HUES48 (cell line): ENCODE data around the gene TNFAIP2.
A peak's percentile ranks its signal among the peaks of the same experiment; 100 is the strongest.

Experiments
- H3K27ac ChIP-seq: one replicate; pipeline ENCODE4 v1.7.0; 2013; ENCODE audit warnings: low read depth, low read length, inconsistent platforms
- H3K27me3 ChIP-seq: 2 replicates; pipeline ENCODE4 v1.6.1; 2013; ENCODE audit warnings: mild to moderate bottlenecking, low read length; ENCODE audit not compliant: control insufficient read depth, insufficient read depth
- H3K36me3 ChIP-seq: 2 replicates; pipeline ENCODE4 v1.6.1; 2013; ENCODE audit warnings: low read length; ENCODE audit not compliant: control insufficient read depth, insufficient read depth
- H3K4me1 ChIP-seq: 2 replicates; pipeline ENCODE4 v1.6.1; 2013; ENCODE audit warnings: mild to moderate bottlenecking, low read length; ENCODE audit not compliant: control insufficient read depth, insufficient read depth
- H3K4me3 ChIP-seq: 2 replicates; pipeline ENCODE4 v1.5.1; 2013; ENCODE audit warnings: mild to moderate bottlenecking, low read depth, low read length
- H3K9ac ChIP-seq: 2 replicates; pipeline ENCODE4 v1.6.1; 2013; ENCODE audit warnings: mild to moderate bottlenecking, low read depth, low read length, moderate library complexity
- H3K9me3 ChIP-seq: 2 replicates; pipeline ENCODE4 v1.6.1; 2013; ENCODE audit warnings: low read length; ENCODE audit not compliant: control insufficient read depth, insufficient read depth

TNFAIP2 gene

GRCh38 chr14:103122947-103123633, at the start of gene TNFAIP2:
Gene TNFAIP2, plus strand, starts transcription at chr14:103123461. Its CDS starts 2,997 bp downstream, at chr14:103126458.
- Histone ChIP-seq H3K27ac (peak within 1 kb of the TSS; percentile 74), H3K4me1 (peaks cover 22% of the 10 kb centered on the region), H3K27me3 (peaks cover 62% of the 10 kb centered on the region), H3K9me3 (no peaks in the 10 kb centered on the region), H3K4me3 (peak within 1 kb of the TSS; percentile 49), H3K36me3 (no peaks in the 10 kb centered on the region), H3K9ac (no peak within 1 kb of the TSS)

- Histone ChIP-seq H3K27ac (no peak overlapping the region), H3K36me3 (no peaks in the 10 kb centered on the region), H3K4me1 (no peaks in the 10 kb centered on the region), H3K4me3 (no peak overlapping the region), H3K27me3 (peaks cover 4% of the 10 kb centered on the region; the same call in 1 of the 2 replicates), H3K9ac (no peak overlapping the region), H3K9me3 (no peaks in the 10 kb centered on the region)
Measured at GRCh38 chr14:103073876-103074728, 49.2 kb upstream of the TNFAIP2 start.

GRCh38 chr14:103074729-103075367, 48.4 kb upstream of the TNFAIP2 start:
- Histone ChIP-seq H3K9ac (no peak overlapping the region), H3K4me3 (peak overlapping the region; percentile 83), H3K36me3 (no peaks in the 10 kb centered on the region), H3K9me3 (no peaks in the 10 kb centered on the region), H3K27ac (no peak overlapping the region), H3K27me3 (peaks cover 9% of the 10 kb centered on the region), H3K4me1 (no peaks in the 10 kb centered on the region)

GRCh38 chr14:103078420-103078749, 44.9 kb upstream of the TNFAIP2 start:
- H3K9me3 ChIP-seq = no peaks in the 10 kb centered on the region
- H3K4me1 ChIP-seq = no peaks in the 10 kb centered on the region
- peaks cover 24% of the 10 kb centered on the region for H3K27me3 ChIP-seq
- H3K4me3 ChIP-seq = no peak overlapping the region
- H3K36me3 ChIP-seq = no peaks in the 10 kb centered on the region
- no peak overlapping the region for H3K9ac ChIP-seq
- H3K27ac ChIP-seq = no peak overlapping the region

- H3K36me3 ChIP-seq = no peaks in the 10 kb centered on the region
- no peak overlapping the region for H3K4me3 ChIP-seq
- H3K4me1 ChIP-seq = no peaks in the 10 kb centered on the region
- H3K9me3 ChIP-seq = no peaks in the 10 kb centered on the region
- H3K27me3 ChIP-seq = peaks cover 30% of the 10 kb centered on the region
- no peak overlapping the region for H3K27ac ChIP-seq
- no peak overlapping the region for H3K9ac ChIP-seq
Measured at GRCh38 chr14:103078860-103079587, 44.2 kb upstream of the TNFAIP2 start.

- Histone ChIP-seq H3K36me3 (no peaks in the 10 kb centered on the region), H3K27me3 (peaks cover 40% of the 10 kb centered on the region), H3K4me3 (no peak overlapping the region), H3K27ac (no peak overlapping the region), H3K9ac (no peak overlapping the region), H3K4me1 (no peaks in the 10 kb centered on the region), H3K9me3 (no peaks in the 10 kb centered on the region)
Measured at GRCh38 chr14:103081951-103082350, 41.3 kb upstream of the TNFAIP2 start.

- peaks cover 40% of the 10 kb centered on the region for H3K27me3 ChIP-seq
- H3K4me3 ChIP-seq = peak within 1 kb of the TSS; percentile 41; the same call in 1 of the 2 replicates
- H3K9me3 ChIP-seq = no peaks in the 10 kb centered on the region
Measured at GRCh38 chr14:103084021-103084919, 39.0 kb upstream of the TNFAIP2 start, which contains the start of gene LBHD2. Gene LBHD2, plus strand, starts transcription at chr14:103084210. Its CDS starts 1,803 bp downstream, at chr14:103086013.

GRCh38 chr14:103085106-103086091, 37.9 kb upstream of the TNFAIP2 start:
- H3K27me3 ChIP-seq = peaks cover 36% of the 10 kb centered on the region

More at GRCh38 chr14:103084021-103084919, 39.0 kb upstream of the TNFAIP2 start, which contains the start of gene LBHD2:
- no peaks in the 10 kb centered on the region for H3K36me3 ChIP-seq
- H3K9ac ChIP-seq = no peak within 1 kb of the TSS
- H3K4me1 ChIP-seq = no peaks in the 10 kb centered on the region
- no peak within 1 kb of the TSS for H3K27ac ChIP-seq

GRCh38 chr14:103086771-103087342, 36.4 kb upstream of the TNFAIP2 start:
- H3K9me3 ChIP-seq = no peaks in the 10 kb centered on the region
- H3K36me3 ChIP-seq = no peaks in the 10 kb centered on the region
- H3K27me3 ChIP-seq = peaks cover 38% of the 10 kb centered on the region
- H3K4me3 ChIP-seq = no peak overlapping the region
- no peaks in the 10 kb centered on the region for H3K4me1 ChIP-seq
- H3K27ac ChIP-seq = no peak overlapping the region
- H3K9ac ChIP-seq = no peak overlapping the region

More at GRCh38 chr14:103085106-103086091, 37.9 kb upstream of the TNFAIP2 start:
- no peaks in the 10 kb centered on the region for H3K36me3 ChIP-seq
- H3K4me1 ChIP-seq = no peaks in the 10 kb centered on the region
- H3K9me3 ChIP-seq = no peaks in the 10 kb centered on the region
- H3K27ac ChIP-seq = no peak overlapping the region
- no peak overlapping the region for H3K9ac ChIP-seq
- no peak overlapping the region for H3K4me3 ChIP-seq
